Neuronal stem cell (in vitro differentiated cells): ENCODE measurements around the gene DNA2.

Experiments
- DNase-seq: peaks from one replicate; pipeline ENCODE4 v3.0.0-alpha.2; 2013; ENCODE audit warnings: low spot score
- H2AFZ ChIP-seq: one replicate; pipeline ENCODE4 v1.6.1; 2013; ENCODE audit warnings: mild to moderate bottlenecking, low read length, inconsistent platforms
- H2AK5ac ChIP-seq: 2 replicates; pipeline ENCODE4 v1.6.1; 2013; ENCODE audit warnings: low read depth, mild to moderate bottlenecking, inconsistent platforms, low read length, moderate library complexity, mixed read lengths
- H2BK120ac ChIP-seq: 2 replicates; pipeline ENCODE4 v1.6.1; 2013; ENCODE audit warnings: low read depth, mild to moderate bottlenecking, inconsistent platforms, low read length, moderate library complexity, mixed read lengths
- H2BK12ac ChIP-seq: one replicate; pipeline ENCODE4 v1.6.1; 2013; ENCODE audit warnings: low read length, inconsistent platforms
- H2BK15ac ChIP-seq: 2 replicates; pipeline ENCODE4 v1.6.1; 2013; ENCODE audit warnings: mild to moderate bottlenecking, low read length, inconsistent platforms, mixed read lengths
- H2BK5ac ChIP-seq: one replicate; pipeline ENCODE4 v1.6.1; 2013; ENCODE audit warnings: inconsistent platforms, mild to moderate bottlenecking, low read length, moderate library complexity
- H3K14ac ChIP-seq: one replicate; pipeline ENCODE4 v1.6.1; 2013; ENCODE audit warnings: low read length, inconsistent platforms
- H3K18ac ChIP-seq: 2 replicates; pipeline ENCODE4 v1.6.1; 2013; ENCODE audit warnings: low read length, inconsistent platforms
- H3K23ac ChIP-seq: 2 replicates; pipeline ENCODE4 v1.6.1; 2013; ENCODE audit warnings: low read depth, mild to moderate bottlenecking, mixed read lengths, low read length, inconsistent platforms; ENCODE audit not compliant: poor library complexity
- H3K27ac ChIP-seq: replicated peaks from 3 replicates; pipeline ENCODE4 v1.5.1; 2013; ENCODE audit warnings: low read length, inconsistent platforms
- H3K27me3 ChIP-seq, 3 experiments: 2 replicates each; pipeline ENCODE4 v1.6.1; 2013; ENCODE audit warnings: low read length in 3 of 3, mild to moderate bottlenecking in 2 of 3, inconsistent platforms in 1 of 3, low read depth in 1 of 3, mixed read lengths in 1 of 3, moderate library complexity in 1 of 3; ENCODE audit not compliant: control insufficient read depth in 3 of 3, insufficient read depth in 3 of 3
- H3K36me3 ChIP-seq, 2 donors: replicated peaks in 1 of 2; 2 replicates each; pipeline ENCODE4 v1.6.1; 2013; ENCODE audit warnings: low read length in 2 of 2; ENCODE audit not compliant: control insufficient read depth in 2 of 2, insufficient read depth in 2 of 2
- H3K4ac ChIP-seq: 2 replicates; pipeline ENCODE4 v1.6.1; 2013; ENCODE audit warnings: inconsistent platforms, mild to moderate bottlenecking, low read length, moderate library complexity
- H3K4me1 ChIP-seq, 2 donors: 1 replicate in 1 of 2; 2 replicates in 1 of 2; pipeline ENCODE4 v1.6.1; 2013; ENCODE audit warnings: low read length in 2 of 2, low read depth in 1 of 2; ENCODE audit not compliant: control insufficient read depth in 2 of 2, insufficient read depth in 1 of 2
- H3K4me2 ChIP-seq: one replicate; pipeline ENCODE4 v1.6.1; 2013; ENCODE audit warnings: mild to moderate bottlenecking, low read length, inconsistent platforms; ENCODE audit not compliant: insufficient read depth, poor library complexity, severe bottlenecking
- H3K4me3 ChIP-seq, 2 donors: 2 replicates each; pipeline ENCODE4 v1.5.1; 2013; ENCODE audit warnings: low read length in 2 of 2, mild to moderate bottlenecking in 2 of 2, inconsistent platforms in 1 of 2, moderate library complexity in 1 of 2
- H3K79me1 ChIP-seq: one replicate; pipeline ENCODE4 v1.6.1; 2013; ENCODE audit warnings: low read depth, mild to moderate bottlenecking, inconsistent platforms, low read length, moderate library complexity
- H3K9ac ChIP-seq: one replicate; pipeline ENCODE4 v1.6.1; 2013; ENCODE audit warnings: mild to moderate bottlenecking, low read depth, low read length, inconsistent platforms; ENCODE audit not compliant: poor library complexity
- H3K9me3 ChIP-seq, 2 donors: replicated peaks in 1 of 2; 2 replicates each; pipeline versions ENCODE3 to v1.6.1; 2013; ENCODE audit warnings: low read length in 2 of 2, mild to moderate bottlenecking in 2 of 2, inconsistent platforms in 1 of 2, low read depth in 1 of 2, mixed read lengths in 1 of 2, moderate library complexity in 1 of 2; ENCODE audit not compliant: control insufficient read depth in 2 of 2, insufficient read depth in 1 of 2
- H4K8ac ChIP-seq: one replicate; pipeline ENCODE4 v1.6.1; 2013; ENCODE audit warnings: low read depth, mild to moderate bottlenecking, inconsistent platforms, low read length, moderate library complexity
- H4K91ac ChIP-seq: one replicate; pipeline ENCODE4 v1.6.1; 2013; ENCODE audit warnings: low read length, low read depth, mild to moderate bottlenecking, inconsistent platforms; ENCODE audit not compliant: poor library complexity
- WGBS, 2 donors: extraction: QIAGEN DNeasy Blood & Tissue Kit; methylation state at CpG; one replicate each; pipeline ENCODE4 v1.1.7; 2013; ENCODE audit warnings: missing lambda C conversion rate in 2 of 2, mixed read lengths in 1 of 2; ENCODE audit not compliant: insufficient read length in 2 of 2, insufficient replicate concordance in 1 of 2; ENCODE audit errors: extremely low coverage in 2 of 2; 5-methylcytosine and 5-hydroxymethylcytosine counted together

DNA2 gene

DNA sequence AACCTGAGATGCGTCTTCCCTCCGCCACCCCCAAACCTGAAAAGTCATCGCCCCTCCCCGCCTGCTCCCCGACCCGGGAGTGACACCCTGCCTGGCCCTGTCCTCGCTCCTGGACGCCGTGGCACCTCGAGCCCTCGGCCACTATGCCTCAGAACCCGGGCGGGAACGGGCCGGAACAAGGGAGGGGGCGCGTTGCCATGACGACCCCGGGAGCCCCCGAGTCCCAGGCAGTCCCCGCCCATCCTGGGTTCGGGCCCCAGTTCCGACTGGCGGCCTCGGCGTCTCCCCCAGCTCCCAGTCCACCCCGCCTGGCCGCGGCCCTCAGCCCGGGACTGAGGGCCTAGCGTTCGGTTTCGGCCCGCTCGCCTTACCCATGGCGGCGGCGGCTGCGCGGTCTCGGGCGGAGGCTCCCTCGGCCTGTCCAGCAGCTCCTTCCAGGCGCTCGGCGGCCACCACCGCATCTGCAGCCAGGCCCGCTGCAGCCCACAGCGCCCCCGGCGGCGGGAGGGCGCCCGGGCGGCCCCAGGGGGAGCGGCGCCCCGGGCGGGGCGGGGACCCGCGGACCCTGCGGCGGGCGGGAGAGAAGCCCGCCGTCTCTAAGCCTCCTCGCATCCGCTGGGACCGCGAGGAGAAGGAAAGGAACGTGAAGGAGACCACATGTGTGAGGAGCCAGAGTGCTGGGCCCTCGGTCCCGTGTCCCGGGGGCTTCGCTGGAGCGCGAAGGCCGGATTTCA, 64.8 kb downstream of the DNA2 start, which contains the start of gene RUFY2:
TSS of gene RUFY2 (minus strand) at position 463 of the 734 bp plus-strand sequence. CDS start at position 375, 88 bp downstream.
- Histone ChIP-seq H3K9ac (peak within 1 kb of the TSS; percentile 99), H3K9me3 (no peaks in the 10 kb centered on the region), H3K18ac (peak within 1 kb of the TSS; percentile 100), H3K4me3 (peak within 1 kb of the TSS; percentile 94 to 97), H4K91ac (no peak within 1 kb of the TSS), H3K36me3 (peaks cover 2 to 24% of the 10 kb centered on the region in 2 donors), H3K23ac (peak within 1 kb of the TSS; percentile 98), H3K4me1 (peaks cover 2 to 4% of the 10 kb centered on the region in 2 donors), H3K4ac (peak within 1 kb of the TSS; percentile 93), H2AFZ (peak within 1 kb of the TSS; percentile 98), H3K27ac (peak within 1 kb of the TSS; percentile 94), H2AK5ac (peak within 1 kb of the TSS; percentile 99), H3K4me2 (peak within 1 kb of the TSS; percentile 84), H2BK120ac (no peak within 1 kb of the TSS), H2BK12ac (peak within 1 kb of the TSS; percentile 41), H3K27me3 (no peaks in the 10 kb centered on the region), H2BK5ac (peak within 1 kb of the TSS; percentile 99), H3K79me1 (peaks cover 3% of the 10 kb centered on the region), H4K8ac (peak within 1 kb of the TSS; percentile 65), H2BK15ac (peak within 1 kb of the TSS; percentile 37), H3K14ac (peak within 1 kb of the TSS; percentile 97)
- WGBS, 2 donors: no CpG with 5 or more reads among the region's 79 CpGs
- peak; percentile 80 for DNase-seq

GRCh38 chr10:68406111-68406814, 65.5 kb downstream of the DNA2 start:
- Histone ChIP-seq H3K18ac (peak overlapping the region; percentile 100), H3K4me2 (peak overlapping the region; percentile 84), H2BK12ac (peak overlapping the region; percentile 41), H3K14ac (peak overlapping the region; percentile 71), H3K36me3 (peaks cover 2 to 31% of the 10 kb centered on the region in 2 donors), H3K9me3 (no peaks in the 10 kb centered on the region), H3K4ac (peak overlapping the region; percentile 93), H2AK5ac (peak overlapping the region; percentile 99), H3K79me1 (peaks cover 3% of the 10 kb centered on the region), H2BK5ac (peak overlapping the region; percentile 99), H3K27ac (peak overlapping the region; percentile 90), H3K23ac (peak overlapping the region; percentile 98), H3K9ac (peak overlapping the region; percentile 99), H2BK120ac (no peak overlapping the region), H3K4me1 (peaks cover 2 to 4% of the 10 kb centered on the region in 2 donors), H4K91ac (no peak overlapping the region), H4K8ac (no peak overlapping the region), H3K4me3 (peak overlapping the region; percentile 94 to 97), H2AFZ (peak overlapping the region; percentile 98), H3K27me3 (no peaks in the 10 kb centered on the region), H2BK15ac (peak overlapping the region; percentile 37)
- DNase-seq: peak; percentile 47
- no CpG with 5 or more reads among the region's 38 CpGs for WGBS, 2 donors

GRCh38 chr10:68403701-68404100, 68.1 kb downstream of the DNA2 start:
- H3K27ac ChIP-seq: no peak overlapping the region
- no peak overlapping the region for H2BK120ac ChIP-seq

DNA sequence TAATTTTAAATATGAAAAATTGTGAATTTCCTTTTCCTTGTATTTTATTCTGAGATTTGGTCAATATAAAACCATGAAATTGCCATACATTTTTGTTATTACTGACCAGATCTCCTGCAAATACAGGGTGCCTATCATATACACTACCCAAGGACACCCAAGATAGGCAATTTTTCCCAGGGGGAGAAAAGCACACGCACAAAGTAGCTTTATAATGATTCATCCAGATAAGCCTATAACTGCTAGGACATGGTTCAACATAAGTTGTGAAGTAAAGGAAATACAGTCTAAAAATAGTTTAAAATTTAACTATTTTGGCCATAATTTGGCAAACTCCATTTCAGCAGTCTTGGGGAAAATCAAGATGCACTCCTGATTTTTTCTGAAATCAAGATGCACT, 69.5 kb downstream of the DNA2 start:
- WGBS, 2 donors: no CpG with 5 or more reads among the region's 1 CpG
- Histone ChIP-seq H4K8ac (no peak overlapping the region), H3K4me3 (no peak overlapping the region), H2AK5ac (no peak overlapping the region), H3K4me2 (no peak overlapping the region), H3K18ac (no peak overlapping the region), H2BK12ac (no peak overlapping the region), H3K27me3 (no peaks in the 10 kb centered on the region), H3K36me3 (peaks cover 2 to 69% of the 10 kb centered on the region in 2 donors), H3K4ac (no peak overlapping the region), H3K27ac (no peak overlapping the region), H4K91ac (no peak overlapping the region), H2BK15ac (no peak overlapping the region), H3K23ac (no peak overlapping the region), H3K4me1 (peaks cover 2 to 4% of the 10 kb centered on the region in 2 donors), H2BK120ac (no peak overlapping the region), H3K14ac (no peak overlapping the region), H3K9ac (no peak overlapping the region), H2AFZ (no peak overlapping the region), H3K9me3 (no peaks in the 10 kb centered on the region), H3K79me1 (peaks cover 3% of the 10 kb centered on the region), H2BK5ac (no peak overlapping the region)
- DNase-seq: no peak

More at GRCh38 chr10:68403701-68404100, 68.1 kb downstream of the DNA2 start:
- H3K9ac ChIP-seq: no peak overlapping the region
- H3K9me3 ChIP-seq: no peaks in the 10 kb centered on the region
- H2BK15ac ChIP-seq: no peak overlapping the region
- no peak for DNase-seq
- H3K23ac ChIP-seq: no peak overlapping the region
- H3K4me1 ChIP-seq: peaks cover 2 to 4% of the 10 kb centered on the region in 2 donors
- no peak overlapping the region for H2AK5ac ChIP-seq
- H3K4me2 ChIP-seq: no peak overlapping the region
- H3K4me3 ChIP-seq: no peak overlapping the region
- no peaks in the 10 kb centered on the region for H3K27me3 ChIP-seq
- no CpG with 5 or more reads among the region's 4 CpGs for WGBS, 2 donors
- H2AFZ ChIP-seq: no peak overlapping the region
- peaks cover 3% of the 10 kb centered on the region for H3K79me1 ChIP-seq
- H4K8ac ChIP-seq: no peak overlapping the region
- no peak overlapping the region for H3K4ac ChIP-seq
- H2BK5ac ChIP-seq: no peak overlapping the region
- no peak overlapping the region for H2BK12ac ChIP-seq
- H4K91ac ChIP-seq: no peak overlapping the region
- peaks cover 2 to 56% of the 10 kb centered on the region in 2 donors for H3K36me3 ChIP-seq
- H3K14ac ChIP-seq: no peak overlapping the region
- no peak overlapping the region for H3K18ac ChIP-seq
